GM12878 (cell line): ENCODE measurements around the gene ARID4B. TPM values are rescaled to one million over a fixed set of nuclear protein-coding genes. Genes with fewer than 3 reads are reported as not detected.

Experiments used
- ATAC-seq: fragments of 200-7000 bp; cut with Tn5 transposase; 3 replicates; pipeline ENCODE4 v1.9.1; 2020; ENCODE audit warnings: mild to moderate bottlenecking, moderate library complexity
- BruUV-seq: library from RNA; stranded (reverse); fragments of 400-500 nt; replicated peaks from 2 replicates; lab custom pipeline; 2021; lab: Mats Ljungman, UMichigan
- CTCF ChIA-PET: fragments of 300-600 bp; sonication (Branson Sonifier 250); formaldehyde crosslinking; extraction: SDS; loops from one replicate; lab custom pipeline; 2021; ENCODE audit warnings: inconsistent platforms; lab: Yijun Ruan, JAX
- POLR2A ChIA-PET: fragments of 350-600 bp; formaldehyde crosslinking; extraction: SDS; loops from one replicate; lab custom pipeline; 2021; ENCODE audit warnings: inconsistent platforms; lab: Charles Lee
- RAD21 ChIA-PET: fragments of 300-600 bp; sonication (Branson Sonifier 250); formaldehyde crosslinking; loops from one replicate; lab custom pipeline; 2023; ENCODE audit warnings: antibody characterized with exemption; ENCODE audit not compliant: unreplicated experiment; lab: Charles Lee
- SMC1A ChIA-PET: fragments of 300-600 bp; sonication (Branson Sonifier 250); formaldehyde crosslinking; loops from one replicate; lab custom pipeline; 2023; ENCODE audit not compliant: unreplicated experiment, uncharacterized antibody; lab: Charles Lee
- DNase-seq: peaks from one replicate; pipeline ENCODE4 v3.0.0-alpha.2; 2011; ENCODE audit warnings: low read depth, low spot score
- FAIRE-seq: peaks from 3 replicates; lab custom pipeline; 2011; peaks lifted over from hg19 to GRCh38; lab: Jason Lieb, UNC
- H2AFZ ChIP-seq: 2 replicates; pipeline ENCODE4 v1.6.0; 2011; ENCODE audit warnings: low read depth, low read length, control low read depth; ENCODE audit not compliant: control insufficient read depth
- H3K27ac ChIP-seq: 2 replicates; pipeline ENCODE4 v1.5.1; 2011; ENCODE audit warnings: control low read depth; ENCODE audit not compliant: control insufficient read depth, insufficient read depth
- H3K27me3 ChIP-seq, 2 experiments: replicated peaks in 1 of 2; 2 replicates each; pipeline versions ENCODE4 v1.6.0 to v1.6.1; 2011; ENCODE audit warnings: low read length in 1 of 2; ENCODE audit not compliant: control insufficient read depth in 2 of 2, insufficient read depth in 2 of 2
- H3K36me3 ChIP-seq, 2 experiments: 2 replicates each; pipeline ENCODE4 v1.5.1; 2011; ENCODE audit warnings: low read length in 1 of 2; ENCODE audit not compliant: control insufficient read depth in 2 of 2, insufficient read depth in 2 of 2
- H3K4me1 ChIP-seq: 2 replicates; pipeline ENCODE4 v1.6.1; 2011; ENCODE audit warnings: mild to moderate bottlenecking, low read length, moderate library complexity, mixed read lengths; ENCODE audit not compliant: control insufficient read depth, insufficient read depth
- H3K4me2 ChIP-seq: 2 replicates; pipeline ENCODE4 v1.6.0; 2011; ENCODE audit warnings: control low read depth; ENCODE audit not compliant: control insufficient read depth, insufficient read depth
- H3K4me3 ChIP-seq: fragments of 200-600 bp; sonication (generic); 2 replicates; pipeline ENCODE4 v1.5.1; 2016
- H3K79me2 ChIP-seq: 2 replicates; pipeline ENCODE4 v1.6.0; 2011; ENCODE audit warnings: low read length; ENCODE audit not compliant: control insufficient read depth, insufficient read depth
- H3K9ac ChIP-seq: 2 replicates; pipeline ENCODE4 v1.8.0; 2011; ENCODE audit warnings: low read length, control low read depth, mixed read lengths; ENCODE audit not compliant: control insufficient read depth, insufficient read depth
- H3K9me3 ChIP-seq: replicated peaks from 3 replicates; pipeline ENCODE4 v1.5.1; 2011; ENCODE audit warnings: mild to moderate bottlenecking, low read length; ENCODE audit not compliant: control insufficient read depth, insufficient read depth
- H4K20me1 ChIP-seq: 2 replicates; pipeline ENCODE4 v1.6.0; 2011; ENCODE audit not compliant: control insufficient read depth, insufficient read depth
- ATF7 ChIP-seq: fragments of 450-650 bp; IDR thresholded peaks from 2 replicates; pipeline ENCODE4 v1.6.1; 2016; ENCODE audit warnings: low read depth, mild to moderate bottlenecking
- BHLHE40 ChIP-seq, 2 experiments: fragments of 450-650 bp in 1 of 2; IDR thresholded peaks; 2 replicates each; pipeline ENCODE4 v1.6.1; 2011 to 2017; ENCODE audit warnings: low read depth in 2 of 2, borderline replicate concordance in 1 of 2, improper control_type of control experiment in 1 of 2, low read length in 1 of 2, mild to moderate bottlenecking in 1 of 2
- CHD4 ChIP-seq: fragments of 200-600 bp; sonication (generic); IDR thresholded peaks from 2 replicates; pipeline ENCODE4 v1.6.1; 2016; ENCODE audit warnings: mild to moderate bottlenecking
- CREB1 ChIP-seq: IDR thresholded peaks from 2 replicates; pipeline ENCODE4 v1.6.1; 2012; ENCODE audit warnings: low read depth, mild to moderate bottlenecking, inconsistent platforms
- EZH2 ChIP-seq: IDR thresholded peaks from 2 replicates; pipeline ENCODE4 v1.6.1; 2012; ENCODE audit warnings: low read depth, mild to moderate bottlenecking, control low read depth, inconsistent platforms, low read length, borderline replicate concordance; ENCODE audit not compliant: control insufficient read depth
- KLF5 ChIP-seq: fragments of 450-650 bp; IDR thresholded peaks from 2 replicates; pipeline ENCODE4 v1.6.1; 2014; ENCODE audit warnings: mild to moderate bottlenecking; ENCODE audit not compliant: partially characterized antibody
- SMAD1 ChIP-seq: fragments of 450-650 bp; IDR thresholded peaks from 2 replicates; pipeline ENCODE4 v1.6.1; 2018; ENCODE audit warnings: mild to moderate bottlenecking, low read depth; ENCODE audit not compliant: partially characterized antibody
- TBL1XR1 ChIP-seq: IDR thresholded peaks from 2 replicates; pipeline ENCODE4 v1.6.1; 2012; ENCODE audit warnings: low read depth, low read length, improper control_type of control experiment
- ZBTB11 ChIP-seq: fragments of 450-650 bp; formaldehyde crosslinking; IDR thresholded peaks from 2 replicates; pipeline ENCODE4 v1.5.0; 2022; ENCODE audit warnings: mild to moderate bottlenecking, missing genetic modification characterization
- WGBS: methylation state at CpG from one replicate; pipeline ENCODE4 v1.1.6; 2016; ENCODE audit warnings: low lambda C conversion rate; ENCODE audit not compliant: insufficient replicate concordance, insufficient coverage; ENCODE audit errors: missing lambda C conversion rate; 5-methylcytosine and 5-hydroxymethylcytosine counted together
- in situ Hi-C: fragments of 300-500 bp; cut with MboI; formaldehyde crosslinking; loops from 9 replicates; pipeline ENCODE4 v1.14.3; 2018; ENCODE audit warnings: mixed read lengths
- intact Hi-C: fragments of 100-400 bp; cut with micrococcal nuclease; formaldehyde crosslinking; loops from one replicate; pipeline ENCODE4 v1.14.2; 2022; ENCODE audit not compliant: unreplicated experiment
- polyA plus RNA-seq, 11 experiments: library from polyadenylated mRNA; depleted of rRNA in 4 of 11; unstranded in 6 of 11; stranded (reverse) in 5 of 11; fragments of >200 nt; fragmentation: Nextera tagmentation in 4 of 11; fragmentation: Illumina TruSeq in 1 of 11; extraction: Ambion mirVana in 4 of 11; extraction: Trizol in 1 of 11; gene quantifications; 1 replicate in 1 of 11; 2 replicates in 10 of 11; pipeline versions ENCODE4 v1.2.1 to v1.2.3, GENCODE V29; 2011 to 2016; ENCODE audit warnings: inconsistent platforms in 2 of 11, missing spikeins in 2 of 11, low read depth in 1 of 11
- total RNA-seq, 4 experiments: library from RNA; depleted of rRNA in 3 of 4; stranded (reverse); fragments of >200 nt in 3 of 4; fragmentation: Illumina TruSeq in 1 of 4; extraction: Trizol in 1 of 4; gene quantifications; 2 replicates each; pipeline versions ENCODE4 v1.2.1 to v1.2.3, GENCODE V29; 2013 to 2021
- TF ChIP-seq, protein P1 (sequence below): fragments of 450-650 bp; conservative IDR thresholded peaks from 2 replicates; pipeline ENCODE4 v1.6.1; 2017; ENCODE audit warnings: mild to moderate bottlenecking, moderate library complexity

The ARID4B gene
- total and polyA plus RNA-seq, 10 of the 15 experiments (the other 5 are each of a cell fraction or from before 2014, with no cell fraction given), result 13.6 to 39.1 (median 28.0) TPM

DNA sequence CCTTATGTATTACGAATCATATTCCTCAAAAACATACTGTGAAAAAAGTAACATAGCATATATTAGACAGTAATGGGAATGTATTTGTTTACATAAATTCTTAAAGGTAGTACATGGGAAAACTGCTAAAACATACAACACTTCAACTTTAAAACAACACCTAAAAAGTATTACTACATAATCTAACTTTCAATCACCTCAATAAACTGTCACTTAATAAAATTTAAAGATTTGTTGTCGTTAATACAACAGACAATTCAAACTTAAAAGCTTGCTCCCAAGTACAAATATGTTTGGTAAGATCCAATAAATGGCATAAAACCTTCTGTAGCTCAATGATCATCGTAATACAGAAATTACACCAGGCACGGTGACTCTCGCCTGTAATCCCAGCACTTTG is 3.7 kb downstream of the ARID4B start:
- H3K36me3 ChIP-seq, result peaks cover 1 to 9% of the 10 kb centered on the region in 2 experiments; a peak in 3 of 4 replicates
- no peaks in the 10 kb centered on the region for H3K4me1 ChIP-seq
- H4K20me1 ChIP-seq, result peaks cover 7% of the 10 kb centered on the region
- no peak overlapping the region for H3K27ac ChIP-seq
- intact Hi-C loops (no loop called here), in situ Hi-C loops (no loop called here)
- ChIA-PET SMC1A (interaction anchor here (0.8 to 4.3 kb wide), 8 partner anchors 10 to 99 kb away, joined by 3 to 21 read pairs (median 7); no protein-coding TSS in a partner anchor), RAD21 (interaction anchor here (0.7 to 2.9 kb wide), 4 partner anchors 19 to 518 kb away, joined by 3 to 15 read pairs (median 6); no protein-coding TSS in a partner anchor), CTCF (interaction anchor here (1.2 to 2.8 kb wide), 5 partner anchors 11 to 93 kb away, joined by 4 to 16 read pairs (median 5); no protein-coding TSS in a partner anchor), POLR2A (interaction anchor here (1.0 to 2.7 kb wide), 4 partner anchors 10 to 66 kb away, joined by 4 to 11 read pairs (median 5); no protein-coding TSS in a partner anchor)
- H3K27me3 ChIP-seq, result no peaks in the 10 kb centered on the region
- BruUV-seq, result no TSS peak
- FAIRE-seq (no peak), DNase-seq (no peak), ATAC-seq (no peak)
- H3K4me3 ChIP-seq, result peak overlapping the region; percentile 47
- no peak overlapping the region for H2AFZ ChIP-seq
- 74% methylated on average over 5 of the region's 5 CpGs for WGBS
- H3K79me2 ChIP-seq, result peaks cover 78% of the 10 kb centered on the region
- no peak for TF ChIP-seq BHLHE40 (IDR thresholded peaks at IDR 0.05; ENCODE audit: borderline replicate concordance in 1 of 2, low read depth in 2 of 2, low read length in 1 of 2)
- TF ChIP-seq SMAD1, result no peak
- no peak for TF ChIP-seq ATF7
- TF ChIP-seq KLF5, result no peak
- TF ChIP-seq EZH2, result no peak
- no peak for TF ChIP-seq TBL1XR1
- TF ChIP-seq ZBTB11, result no peak
- TF ChIP-seq CREB1, result no peak
- TF ChIP-seq CHD4, result no peak
- TF ChIP-seq, protein P1, sequence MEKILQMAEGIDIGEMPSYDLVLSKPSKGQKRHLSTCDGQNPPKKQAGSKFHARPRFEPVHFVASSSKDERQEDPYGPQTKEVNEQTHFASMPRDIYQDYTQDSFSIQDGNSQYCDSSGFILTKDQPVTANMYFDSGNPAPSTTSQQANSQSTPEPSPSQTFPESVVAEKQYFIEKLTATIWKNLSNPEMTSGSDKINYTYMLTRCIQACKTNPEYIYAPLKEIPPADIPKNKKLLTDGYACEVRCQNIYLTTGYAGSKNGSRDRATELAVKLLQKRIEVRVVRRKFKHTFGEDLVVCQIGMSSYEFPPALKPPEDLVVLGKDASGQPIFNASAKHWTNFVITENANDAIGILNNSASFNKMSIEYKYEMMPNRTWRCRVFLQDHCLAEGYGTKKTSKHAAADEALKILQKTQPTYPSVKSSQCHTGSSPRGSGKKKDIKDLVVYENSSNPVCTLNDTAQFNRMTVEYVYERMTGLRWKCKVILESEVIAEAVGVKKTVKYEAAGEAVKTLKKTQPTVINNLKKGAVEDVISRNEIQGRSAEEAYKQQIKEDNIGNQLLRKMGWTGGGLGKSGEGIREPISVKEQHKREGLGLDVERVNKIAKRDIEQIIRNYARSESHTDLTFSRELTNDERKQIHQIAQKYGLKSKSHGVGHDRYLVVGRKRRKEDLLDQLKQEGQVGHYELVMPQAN, result no peak
- no peak overlapping the region for H3K9ac ChIP-seq
- peak overlapping the region; percentile 86 for H3K4me2 ChIP-seq
- H3K9me3 ChIP-seq, result no peaks in the 10 kb centered on the region; the same call in 2 of the 3 replicates
